DMS79 treated with DMSO at 0.1 percent for 48 hours (cell line): ENCODE measurements around the gene THSD4.

Source experiments
- DNase-seq: peaks from one replicate; lab custom pipeline; 2025; lab: John Stamatoyannopoulos, UW

Gene THSD4

DNA sequence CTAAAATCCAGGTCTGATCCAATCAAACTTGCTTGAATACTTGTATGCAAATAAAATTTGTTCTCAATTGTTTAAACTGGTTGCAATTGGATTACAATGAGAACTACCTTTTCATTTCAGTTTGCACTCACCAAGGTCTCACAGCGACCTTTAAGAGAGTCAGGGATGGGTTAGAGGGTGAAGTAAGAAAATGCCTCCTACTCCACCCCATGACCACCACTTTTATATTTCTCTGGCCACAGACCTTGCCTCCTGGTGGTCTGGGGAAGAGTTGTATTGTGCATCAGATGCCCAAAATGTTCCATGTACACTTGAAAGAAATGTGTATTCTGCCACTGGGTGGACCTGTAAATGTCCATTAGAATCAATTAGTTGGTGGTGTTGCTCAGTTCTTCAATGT is 16.4 kb upstream of the THSD4 start:
- no peak for DNase-seq

DNA sequence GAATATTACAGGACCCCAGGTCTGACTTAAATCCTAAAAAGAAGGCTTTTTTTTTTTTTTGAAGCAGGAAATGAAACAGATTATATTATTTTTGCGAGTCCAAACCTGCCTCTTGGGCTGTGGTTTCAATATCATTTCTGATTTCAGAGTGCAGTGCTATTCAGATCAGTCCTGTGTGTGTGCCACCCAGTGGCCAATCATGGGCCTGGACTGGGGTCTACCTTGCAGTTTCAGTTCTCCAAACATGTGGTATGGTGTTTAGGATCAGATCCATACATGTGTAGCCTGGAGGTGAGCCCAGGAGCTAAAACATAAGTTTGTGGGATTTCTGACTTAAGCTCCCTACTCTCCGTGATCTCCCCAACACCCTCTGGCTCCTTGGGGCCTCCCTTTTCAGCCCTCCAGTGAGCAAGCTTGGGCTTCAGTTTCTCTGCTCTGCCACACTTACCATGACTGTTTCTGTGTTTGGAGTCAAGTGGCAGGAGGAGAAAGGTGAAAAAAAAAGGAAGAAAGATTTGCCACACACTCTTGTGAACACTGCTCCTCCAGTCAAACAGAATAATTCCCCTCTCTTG is 12.1 kb upstream of the THSD4 start:
- no peak for DNase-seq

DNA sequence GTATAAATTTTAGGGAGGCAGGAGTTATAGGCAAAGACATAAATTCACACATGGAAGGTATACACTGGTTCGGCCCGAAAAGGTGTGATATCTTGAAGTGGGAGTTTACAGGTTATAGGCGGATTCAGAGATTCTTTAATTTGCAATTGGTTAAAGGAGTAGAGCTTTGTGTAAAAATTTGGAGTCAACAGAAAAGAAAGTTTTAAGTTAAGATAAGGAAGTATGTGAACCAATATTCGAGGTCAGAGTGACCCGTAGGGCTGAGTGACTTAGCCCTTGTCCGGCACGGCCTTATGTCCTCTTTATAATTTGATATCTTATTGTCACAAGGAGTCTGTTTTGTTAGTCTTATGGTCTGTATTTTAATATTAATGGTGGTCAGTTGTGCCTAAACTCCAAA is 10.6 kb upstream of the THSD4 start:
- DNase-seq: no peak

DNA sequence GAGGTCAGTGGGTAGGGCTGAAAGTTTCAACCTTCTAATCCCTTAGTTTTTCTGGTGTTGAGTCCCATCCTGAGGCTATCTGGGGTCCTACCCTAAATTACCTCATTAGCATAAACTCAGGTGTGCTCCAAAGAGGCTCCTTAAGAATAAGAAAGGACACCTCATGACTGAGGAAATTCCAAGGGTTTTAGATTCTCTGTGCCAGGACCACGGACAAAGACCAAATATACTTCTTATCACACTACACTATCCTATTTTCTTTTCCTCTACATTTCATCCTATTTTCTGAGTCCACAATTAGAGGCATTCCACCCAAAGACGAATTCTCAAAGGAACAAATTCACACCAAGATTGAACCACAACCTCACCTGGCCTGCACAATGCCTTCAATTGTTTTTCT is 9.8 kb upstream of the THSD4 start:
- no peak for DNase-seq

DNA sequence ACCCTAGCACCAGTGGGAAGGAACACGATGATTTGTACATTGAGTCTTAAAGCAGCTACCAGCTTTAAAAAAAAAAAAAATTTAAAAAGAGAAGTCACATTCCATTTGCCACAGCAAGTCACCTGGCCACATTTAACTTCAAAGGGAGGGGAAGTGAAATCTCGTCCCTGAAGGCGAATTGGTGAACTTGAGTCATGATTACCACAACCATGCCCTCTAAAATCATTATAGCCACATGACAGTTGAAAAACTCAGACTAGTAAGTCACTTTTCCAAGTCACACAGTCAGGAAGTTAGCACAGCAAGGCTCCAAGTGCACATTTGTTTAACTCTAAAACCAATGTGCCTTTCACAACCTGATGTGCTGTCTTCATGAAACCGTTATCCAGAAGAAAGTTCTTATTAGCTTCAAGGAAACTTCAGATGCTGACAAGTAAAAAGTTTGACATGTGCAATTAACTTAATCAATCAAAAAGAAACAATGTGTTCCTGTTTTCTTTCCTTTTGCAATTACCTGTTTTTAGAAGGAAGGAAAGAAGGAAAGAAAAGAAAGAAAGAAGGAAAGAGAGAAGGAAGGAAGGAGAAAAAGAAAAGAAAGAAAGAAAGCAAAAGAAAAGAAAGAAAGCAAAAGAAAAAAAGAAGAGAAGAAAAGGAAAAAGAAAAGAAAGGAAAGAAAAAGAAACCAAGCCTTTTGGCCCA is 8.3 kb upstream of the THSD4 start:
- no peak for DNase-seq

DNA sequence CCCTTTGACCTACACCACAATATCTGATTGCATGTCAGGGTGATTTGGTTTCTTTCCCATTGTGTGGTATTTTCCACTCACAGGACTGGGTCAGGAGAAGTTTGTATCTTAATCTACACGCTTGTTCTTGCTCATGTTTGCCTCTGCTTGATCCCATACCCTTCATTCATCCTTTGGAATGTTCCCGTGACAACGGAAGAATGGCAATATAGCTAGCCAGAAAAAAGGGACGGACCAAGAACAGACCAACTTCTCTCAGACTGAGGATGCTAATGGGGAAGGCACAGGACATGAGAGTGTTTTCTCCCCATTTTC is 7.8 kb upstream of the THSD4 start:
- no peak for DNase-seq

DNA sequence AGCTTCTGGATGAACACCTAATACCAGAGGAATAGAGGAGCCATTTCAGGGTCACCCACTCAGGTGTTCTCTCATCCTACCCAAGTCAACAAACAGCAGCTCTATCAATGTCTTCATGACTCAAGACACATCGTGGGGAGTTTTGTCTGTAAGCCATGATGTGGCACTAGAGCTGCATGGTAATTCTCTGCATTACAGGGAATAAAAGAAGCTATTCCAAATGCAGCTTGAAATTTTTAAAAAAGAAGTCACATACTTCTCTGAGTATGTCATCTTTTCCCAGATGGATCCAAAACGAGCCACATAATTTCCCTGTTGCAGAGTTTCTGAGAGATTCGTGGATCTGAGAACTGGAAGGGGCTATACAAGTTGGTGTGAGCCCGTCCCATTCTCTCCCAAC is 6.1 kb upstream of the THSD4 start:
- DNase-seq: no peak

DNA sequence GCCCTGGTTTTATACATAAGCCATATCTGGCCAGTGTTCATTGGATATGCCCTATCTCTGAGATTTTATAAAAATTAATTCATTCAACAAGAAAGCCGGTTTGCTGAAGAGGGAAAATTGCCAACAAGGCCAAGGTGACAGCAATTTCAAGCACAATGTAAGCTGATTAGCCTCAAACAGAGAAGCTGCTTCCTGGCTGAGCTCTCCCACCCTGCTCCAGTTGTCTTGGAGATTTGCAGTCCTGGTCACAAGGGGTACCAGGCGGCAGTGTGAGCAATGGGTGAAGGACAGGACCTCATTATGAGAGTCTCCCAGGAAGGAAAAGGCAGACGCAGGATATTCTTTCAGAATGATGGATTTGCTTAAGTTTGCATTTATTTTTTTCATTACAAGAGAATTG is 5.4 kb upstream of the THSD4 start:
- DNase-seq: no peak

DNA sequence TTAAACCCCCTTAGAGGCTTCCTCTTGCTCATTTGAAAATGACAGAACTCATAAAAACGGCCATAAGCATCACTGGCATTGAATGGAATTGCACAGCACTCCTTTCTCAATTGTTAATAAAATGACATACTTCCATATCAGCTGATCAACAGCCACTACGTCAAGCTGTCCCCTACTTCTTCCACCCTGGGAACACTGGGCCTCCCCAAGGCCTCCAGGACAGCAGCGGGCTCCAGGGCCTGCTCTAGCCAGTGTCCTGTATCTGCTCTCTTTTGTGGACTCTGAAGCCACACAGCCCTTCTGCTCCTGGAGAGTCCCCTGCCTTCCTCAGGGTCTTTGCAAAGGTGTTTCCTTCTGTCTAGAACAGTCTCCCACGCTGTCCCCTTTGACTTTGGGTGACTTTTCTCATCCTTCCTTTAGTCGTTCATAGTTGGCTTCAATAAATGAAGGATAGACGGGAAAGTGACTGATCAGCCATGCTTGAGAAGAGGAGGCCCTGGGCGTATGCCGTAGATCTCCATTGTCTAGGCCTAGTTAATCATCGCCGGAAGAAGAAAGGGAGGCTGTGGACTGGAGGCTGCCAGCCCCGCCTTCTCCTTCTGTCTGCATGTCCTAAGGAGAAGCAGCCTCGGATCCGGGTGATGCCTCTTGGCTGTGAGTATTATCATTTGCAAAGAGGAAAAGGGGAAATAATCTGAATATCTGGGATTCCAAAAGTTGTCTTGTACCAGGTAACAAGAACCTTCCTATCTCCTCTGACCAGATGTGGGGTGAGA is 4.7 kb upstream of the THSD4 start:
- DNase-seq: no peak

DNA sequence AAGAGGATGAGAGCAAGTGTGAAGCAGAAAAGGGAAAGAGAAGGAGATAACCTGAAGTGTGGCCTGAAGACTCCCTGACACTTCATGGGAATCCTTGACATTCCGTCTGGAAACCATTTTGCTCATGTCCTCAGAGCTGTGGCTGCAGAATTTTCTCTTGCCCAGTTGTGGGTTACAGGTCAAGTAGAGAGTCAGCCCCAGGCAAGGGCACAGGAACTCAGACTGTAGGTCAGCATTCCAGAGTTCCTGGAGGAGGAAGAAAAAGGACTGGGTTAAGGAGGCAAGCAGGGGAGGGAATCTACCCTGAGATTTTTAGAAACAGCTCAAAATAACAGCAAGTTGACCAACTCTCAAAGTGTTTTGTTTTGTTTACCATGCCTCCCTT is 4.1 kb upstream of the THSD4 start:
- DNase-seq: no peak

DNA sequence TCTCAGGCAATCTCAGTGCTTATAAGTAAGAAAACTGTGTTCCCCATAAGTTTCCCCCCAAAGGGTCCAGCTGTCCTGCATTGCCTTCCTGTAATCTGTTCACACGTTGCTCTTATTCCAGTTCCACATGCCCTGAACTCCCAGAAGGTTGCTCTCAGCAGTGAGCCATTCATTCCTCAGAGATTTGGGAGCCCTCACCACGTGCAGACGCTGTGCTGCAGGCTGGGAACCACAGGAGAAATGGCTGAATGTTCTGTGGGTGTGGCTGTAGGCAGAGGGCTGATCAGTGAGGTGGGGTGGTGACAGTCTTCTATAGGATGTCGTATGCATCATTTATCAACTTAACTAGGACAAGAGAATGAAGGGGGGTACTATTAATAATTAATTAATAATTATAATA is 3.3 kb upstream of the THSD4 start:
- no peak for DNase-seq

DNA sequence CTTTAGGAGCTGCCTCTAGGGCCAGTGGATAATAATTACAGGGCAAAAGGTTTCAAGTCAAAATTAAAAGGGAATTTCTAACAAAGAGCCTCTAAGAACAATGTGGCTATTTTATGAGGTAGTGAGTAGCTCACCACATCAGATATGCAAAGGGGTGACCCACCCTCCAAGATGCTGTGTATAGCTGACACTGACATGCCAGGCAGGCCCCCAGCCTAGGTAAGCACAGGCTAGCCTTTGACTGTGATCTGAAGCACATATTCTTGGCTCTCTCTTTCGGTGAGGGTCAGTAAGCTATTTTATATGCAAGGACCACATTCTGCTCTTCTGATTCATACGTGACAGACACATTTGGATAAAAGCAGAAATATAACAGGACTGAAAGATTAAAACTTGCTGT is 2.8 kb upstream of the THSD4 start:
- DNase-seq: no peak

DNA sequence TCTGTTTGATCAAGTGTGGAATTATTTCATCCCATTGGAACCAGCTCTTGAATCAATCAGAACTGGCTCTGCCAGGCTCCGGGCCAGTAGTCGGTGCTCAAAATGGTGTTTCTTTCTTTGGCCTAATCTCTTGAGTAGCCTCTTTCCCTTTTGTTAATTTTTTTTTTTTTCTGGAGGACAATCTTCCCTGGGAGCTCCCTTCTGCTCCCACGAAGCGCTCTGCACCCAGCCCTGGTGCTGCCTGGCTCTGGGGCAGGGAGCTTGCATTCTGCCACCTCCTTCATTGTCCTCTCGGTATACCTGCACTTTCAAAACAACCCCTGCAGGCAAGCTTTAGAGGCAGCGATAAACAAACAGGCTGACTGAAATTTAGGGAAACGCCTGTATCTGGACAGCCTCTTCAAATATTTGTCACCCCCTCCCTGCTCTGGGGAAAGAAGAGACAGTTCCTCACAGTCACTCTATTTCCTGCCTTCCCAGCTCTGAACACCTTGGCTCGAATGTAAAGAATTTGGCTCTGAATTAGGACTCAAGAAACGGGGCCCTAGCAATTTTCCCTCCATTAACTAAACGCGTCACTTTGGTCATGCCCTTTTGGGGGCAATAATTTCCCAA is 1.1 kb upstream of the THSD4 start:
- no peak for DNase-seq

DNA sequence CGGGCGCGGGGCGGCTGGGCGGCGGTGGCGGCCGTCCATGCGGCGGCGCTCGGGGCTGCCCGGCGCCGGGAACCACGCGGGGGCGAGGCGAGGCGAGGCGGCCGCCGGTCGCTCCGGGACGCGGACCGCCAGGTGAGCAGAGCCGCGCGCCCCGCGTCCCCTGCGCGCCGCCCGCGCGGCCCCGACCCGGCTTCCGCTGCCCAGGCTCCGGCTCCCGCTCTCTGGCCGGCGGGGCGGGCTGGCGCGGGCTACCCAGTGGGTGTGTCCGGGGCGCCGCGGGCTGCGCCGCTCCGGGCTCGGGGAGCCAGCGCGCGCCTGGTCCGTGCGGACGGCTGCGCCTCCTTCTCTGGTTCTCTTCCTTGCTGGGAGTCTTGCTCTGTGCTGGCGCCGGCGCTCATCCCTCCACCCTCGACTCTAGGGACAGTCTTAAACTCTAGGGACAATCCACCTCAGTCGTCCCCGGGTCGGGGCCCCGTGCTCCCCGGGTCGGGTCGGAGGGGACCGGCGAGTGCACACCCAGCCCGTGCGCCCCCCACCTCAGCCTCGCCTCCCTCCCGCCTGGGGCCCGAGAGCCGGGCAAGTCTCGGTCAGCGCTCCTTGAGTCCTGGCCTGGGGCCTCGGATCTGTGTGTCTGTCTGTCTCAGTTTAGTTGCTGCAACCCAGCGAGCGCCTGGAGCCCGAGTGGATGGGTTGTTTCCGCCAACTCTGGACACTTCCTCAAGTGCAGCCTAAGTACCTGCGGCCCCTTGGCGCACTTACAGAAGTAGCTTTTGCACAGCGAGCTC is 488 bp downstream of the THSD4 start:
- no peak for DNase-seq

DNA sequence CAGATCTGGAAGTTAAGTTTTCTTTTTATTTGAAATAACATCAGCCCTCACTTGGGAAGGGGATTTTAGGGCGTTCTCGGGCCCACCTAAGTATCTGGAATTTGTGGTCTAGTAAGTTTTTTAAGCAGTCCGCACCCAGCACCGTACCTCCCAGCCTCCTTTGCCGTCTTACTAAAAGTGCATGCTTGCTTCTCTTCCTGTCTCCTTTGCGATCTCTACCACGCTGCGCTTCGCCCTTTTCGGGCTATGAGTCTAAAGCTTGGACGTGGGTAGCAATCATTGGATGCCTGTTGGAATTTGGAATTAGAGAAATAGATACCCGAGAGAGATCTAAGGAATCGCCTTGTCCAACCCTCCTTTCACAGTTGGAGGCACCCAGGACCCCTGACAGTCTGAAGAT is 1.1 kb downstream of the THSD4 start:
- DNase-seq: no peak

DNA sequence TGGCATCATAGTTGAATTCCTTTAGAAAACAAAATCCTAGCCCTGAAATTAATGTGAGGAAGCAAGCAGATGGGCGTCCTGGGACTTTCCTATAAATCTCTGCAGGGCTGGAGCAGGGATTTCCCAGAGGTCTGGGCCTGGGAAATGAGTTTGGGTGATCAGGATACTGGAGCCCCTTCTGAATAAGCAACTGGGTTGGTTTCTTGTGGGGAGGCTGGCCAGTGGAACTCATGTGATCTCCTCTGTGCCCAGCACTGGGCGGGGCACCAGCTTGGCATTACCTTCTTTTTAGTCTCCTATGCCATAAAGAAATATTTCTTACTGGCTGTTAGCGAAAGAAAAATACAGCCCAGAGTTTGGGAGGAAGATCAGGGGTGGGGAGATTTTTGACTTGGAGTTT is 1.7 kb downstream of the THSD4 start:
- no peak for DNase-seq

DNA sequence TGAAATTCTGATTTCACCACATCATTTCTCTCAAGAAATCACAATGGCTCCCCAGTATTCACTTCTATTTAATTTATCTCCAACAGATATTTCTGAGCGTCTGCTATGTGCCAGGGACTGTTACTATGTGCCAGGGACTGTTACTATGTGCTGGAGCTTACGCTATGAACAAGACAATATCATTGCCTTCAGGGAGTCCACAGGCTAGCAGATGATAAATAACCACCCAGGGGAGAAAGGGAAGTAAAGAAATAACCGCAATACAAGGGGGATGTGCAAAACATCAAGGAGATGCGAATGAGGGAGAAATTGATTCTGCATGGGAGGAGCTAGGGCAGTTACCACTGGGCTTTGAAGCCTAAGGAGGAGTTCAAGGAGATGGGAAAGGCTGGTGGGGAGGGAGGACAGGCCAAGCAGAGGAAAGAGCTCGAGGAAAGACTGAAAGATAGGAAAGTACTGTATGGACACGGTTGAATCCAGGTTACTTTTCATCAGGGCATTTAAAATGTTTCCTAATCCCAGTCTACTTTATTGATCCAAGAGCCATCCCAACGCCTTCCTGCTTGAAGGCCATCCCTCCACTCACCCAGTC is 2.5 kb downstream of the THSD4 start:
- DNase-seq: no peak

DNA sequence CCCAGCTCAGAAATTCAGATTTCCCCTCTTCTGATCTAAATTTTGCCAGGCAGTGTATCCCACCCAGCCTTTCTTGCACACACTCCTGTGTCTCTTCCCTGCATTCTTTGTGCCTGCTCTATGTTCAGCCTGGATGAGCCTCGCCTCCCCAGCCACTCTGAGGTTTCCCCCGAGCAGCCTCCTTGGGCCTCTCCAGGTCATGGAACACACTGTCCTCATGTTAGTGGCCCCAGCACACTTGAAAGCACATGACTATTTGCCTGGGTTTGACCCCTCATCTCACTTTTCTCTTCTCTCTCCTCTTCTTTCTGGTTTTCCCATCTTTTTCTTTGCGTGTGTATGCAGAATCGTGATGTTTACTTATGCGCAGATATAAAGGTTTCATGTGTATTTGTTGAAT is 3.1 kb downstream of the THSD4 start:
- no peak for DNase-seq

DNA sequence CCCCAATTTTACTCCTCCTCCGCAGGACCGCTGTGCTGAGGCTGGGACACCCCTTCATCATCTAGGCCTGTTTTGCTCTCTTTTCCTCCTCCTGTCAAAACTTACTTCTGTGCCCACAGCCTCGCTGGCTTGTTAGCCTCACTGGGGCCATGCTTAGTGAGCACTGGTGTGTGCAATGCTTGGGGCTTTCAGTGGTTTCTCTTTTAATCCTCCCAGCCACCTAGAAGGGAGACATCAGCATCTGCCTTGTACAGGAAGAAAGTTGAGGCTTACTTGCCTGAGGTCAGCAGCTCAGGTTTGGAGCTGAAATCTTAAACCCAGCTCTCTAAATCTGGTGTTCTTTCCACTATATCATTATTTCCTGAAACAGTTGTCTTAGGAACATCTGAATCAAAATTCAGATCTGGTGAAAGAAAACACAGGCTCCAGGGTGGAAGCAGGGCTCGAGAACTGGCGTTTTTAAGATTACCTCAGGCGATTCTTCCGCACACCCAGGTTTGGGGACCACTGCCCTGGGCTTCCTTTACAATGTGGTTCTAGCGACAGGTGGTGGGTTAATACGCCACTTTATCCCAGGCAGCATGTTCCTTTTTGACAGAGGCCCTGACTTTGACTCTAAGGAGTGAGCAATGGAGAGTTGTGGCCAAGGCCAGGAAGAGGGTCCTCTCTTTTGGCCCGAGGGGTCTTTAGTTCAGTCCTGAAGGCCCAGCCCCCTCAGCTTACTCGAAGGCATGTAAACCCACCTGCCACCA is 3.8 kb downstream of the THSD4 start:
- no peak for DNase-seq

DNA sequence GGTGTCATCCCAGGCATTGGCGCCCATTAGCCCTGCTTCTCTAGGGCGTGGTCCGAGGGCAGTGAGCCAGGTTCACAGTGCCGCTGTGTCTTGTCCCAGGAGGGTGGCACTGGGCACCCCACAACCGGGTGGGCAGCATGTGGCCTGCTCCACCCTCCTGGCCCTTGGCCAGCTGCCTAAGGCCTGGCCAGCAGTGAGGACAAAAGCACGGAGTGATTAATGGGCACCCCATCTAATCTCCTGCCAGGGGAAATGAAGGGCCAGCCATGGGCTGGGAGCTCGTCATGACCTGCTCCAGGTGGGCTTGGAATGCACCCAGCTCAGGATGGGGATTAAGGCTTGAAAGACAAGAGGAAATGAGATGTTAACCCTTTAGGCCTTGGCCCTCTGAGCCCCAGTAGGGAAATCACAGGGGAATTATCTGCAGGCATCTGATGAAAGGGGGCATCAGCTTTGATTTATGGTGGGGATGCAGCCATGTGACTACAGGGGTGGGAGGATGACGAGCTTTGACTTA is 5.2 kb downstream of the THSD4 start:
- DNase-seq: no peak

DNA sequence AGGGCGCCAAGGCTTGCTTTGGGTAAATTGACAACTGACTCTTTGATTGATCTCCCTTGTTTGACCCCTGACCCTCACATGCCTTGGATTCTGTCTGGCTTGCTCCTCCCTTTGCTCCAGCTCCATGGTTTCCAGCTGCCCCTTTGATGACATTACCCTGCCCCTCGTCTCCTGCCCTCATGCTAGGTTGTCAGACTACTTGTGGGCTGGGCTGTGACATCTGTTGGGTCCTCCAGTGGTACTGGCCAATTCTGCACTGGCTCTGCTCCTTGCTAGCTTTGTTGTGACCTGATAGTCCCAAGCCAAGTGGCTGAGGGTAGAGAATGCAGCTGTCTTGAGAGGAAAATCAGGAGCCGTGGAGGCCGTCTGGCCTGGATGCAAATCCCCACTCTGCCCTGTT is 6.2 kb downstream of the THSD4 start:
- DNase-seq: no peak
